COLO829 (cell line): ENCODE measurements around the gene STARD8.
"Not testable (repeated sequence)": the region's sequence is repeated elsewhere in the genome, so short reads cannot be mapped to it uniquely, and the experiment has no call there.

Source experiments
- DNase-seq: peaks from one replicate; pipeline ENCODE4 v3.0.0; 2012; ENCODE audit warnings: low spot score

STARD8 gene

GRCh38 chrX:68647156-68647957 lies at the start of gene STARD8:
Gene STARD8, plus strand, starts transcription at chrX:68647666. Its CDS starts 217 bp downstream, at chrX:68647883.
- DNase-seq, result peak; percentile 33

GRCh38 chrX:68598841-68599240 lies 48.6 kb upstream of the STARD8 start:
- no peak for DNase-seq

GRCh38 chrX:68599256-68600152 lies 48.0 kb upstream of the STARD8 start:
- peak; percentile 2 for DNase-seq

GRCh38 chrX:68604216-68604615 lies 43.2 kb upstream of the STARD8 start:
- DNase-seq, result not testable (repeated sequence)

GRCh38 chrX:68614733-68615132 lies 32.7 kb upstream of the STARD8 start:
- not testable (repeated sequence) for DNase-seq

- no peak for DNase-seq
These were observed 19.5 kb upstream of the STARD8 start for GRCh38 chrX:68627986-68628385.

- not testable (repeated sequence) for DNase-seq
These were observed 17.5 kb upstream of the STARD8 start for GRCh38 chrX:68629936-68630335.

GRCh38 chrX:68631336-68631735 lies 16.1 kb upstream of the STARD8 start:
- no peak for DNase-seq

- no peak for DNase-seq
These were observed 15.0 kb upstream of the STARD8 start for GRCh38 chrX:68632491-68632890.

GRCh38 chrX:68633981-68634380 lies 13.5 kb upstream of the STARD8 start:
- DNase-seq, result no peak

- no peak for DNase-seq
These were observed 12.7 kb upstream of the STARD8 start for GRCh38 chrX:68634649-68635227.

- no peak for DNase-seq
These were observed 6.8 kb upstream of the STARD8 start for GRCh38 chrX:68640661-68641060.

GRCh38 chrX:68644861-68645260 lies 2.6 kb upstream of the STARD8 start:
- no peak for DNase-seq

GRCh38 chrX:68646421-68646820 lies 1.0 kb upstream of the STARD8 start:
- DNase-seq, result no peak

GRCh38 chrX:68648960-68649359 lies 1.5 kb downstream of the STARD8 start:
- no peak for DNase-seq

GRCh38 chrX:68650491-68650890 lies 3.0 kb downstream of the STARD8 start:
- DNase-seq, result no peak

- DNase-seq, result no peak
These were observed 3.6 kb downstream of the STARD8 start for GRCh38 chrX:68651110-68651509.

- DNase-seq, result no peak
These were observed 5.1 kb downstream of the STARD8 start for GRCh38 chrX:68652326-68653170.

GRCh38 chrX:68654693-68655092 lies 7.2 kb downstream of the STARD8 start:
- DNase-seq, result no peak

- not testable (repeated sequence) for DNase-seq
These were observed 9.0 kb downstream of the STARD8 start for GRCh38 chrX:68656473-68656872.

GRCh38 chrX:68658530-68658929 lies 11.1 kb downstream of the STARD8 start:
- no peak for DNase-seq

- DNase-seq, result no peak
These were observed 11.9 kb downstream of the STARD8 start for GRCh38 chrX:68659385-68659784.
